Vagina (tissue), 2 donors: ENCODE data around the gene LPIN1.

ENCODE experiments used
- CTCF ChIP-seq, 3 experiments: fragments of 450-650 bp in 2 of 3; fragments of 200-600 bp in 1 of 3; sonication (generic) in 1 of 3; IDR thresholded peaks; one replicate each; pipeline ENCODE4 v1.5.1; 2017 to 2019; ENCODE audit warnings: antibody characterized with exemption in 3 of 3, mild to moderate bottlenecking in 2 of 3, moderate library complexity in 2 of 3
- POLR2A ChIP-seq, 2 donors: fragments of 450-650 bp; IDR thresholded peaks; one replicate each; pipeline ENCODE4 v1.6.1; 2017; ENCODE audit warnings: antibody characterized with exemption in 2 of 2, mild to moderate bottlenecking in 2 of 2, moderate library complexity in 2 of 2
- POLR2AphosphoS5 ChIP-seq, 2 donors: sonication (generic); formaldehyde crosslinking; IDR thresholded peaks; one replicate each; pipeline ENCODE4 v1.9.0; 2017; ENCODE audit warnings: antibody characterized with exemption in 2 of 2, mild to moderate bottlenecking in 2 of 2, low read depth in 1 of 2; ENCODE audit not compliant: insufficient read depth in 1 of 2

GRCh38 chr2:11778416-11778815 lies 32.0 kb downstream of the LPIN1 start:
- TF ChIP-seq CTCF (IDR thresholded peaks at IDR 0.05) (no peak), POLR2A (IDR thresholded peaks at IDR 0.05) (no peak), POLR2AphosphoS5 (IDR thresholded peaks at IDR 0.05; ENCODE audit: insufficient read depth in 1 of 2, low read depth in 1 of 2) (no peak)
